ENCODE data around the gene DYNC1I1.

DYNC1I1 gene

GRCh38 chr7:95974108-95974507, 201.8 kb downstream of the DYNC1I1 start:
- ATAC-seq, result no peak

GRCh38 chr7:95976369-95977060, 204.2 kb downstream of the DYNC1I1 start:
- no peak for ATAC-seq

GRCh38 chr7:95977994-95978393, 205.6 kb downstream of the DYNC1I1 start:
- no peak for ATAC-seq

- ATAC-seq, result no peak
Observed at GRCh38 chr7:95980167-95980566, 207.8 kb downstream of the DYNC1I1 start.

GRCh38 chr7:95980706-95981105, 208.4 kb downstream of the DYNC1I1 start:
- no peak for ATAC-seq

GRCh38 chr7:95986178-95986764, 213.9 kb downstream of the DYNC1I1 start:
- ATAC-seq, result no peak

GRCh38 chr7:95989301-95989700, 216.9 kb downstream of the DYNC1I1 start:
- ATAC-seq, result no peak

- ATAC-seq, result no peak
Observed at GRCh38 chr7:95993380-95993779, 221.0 kb downstream of the DYNC1I1 start.

GRCh38 chr7:95996174-95996573, 223.8 kb downstream of the DYNC1I1 start:
- no peak for ATAC-seq

- no peak for ATAC-seq
Observed at GRCh38 chr7:95996886-95997285, 224.5 kb downstream of the DYNC1I1 start.

GRCh38 chr7:95997632-95998031, 225.3 kb downstream of the DYNC1I1 start:
- ATAC-seq, result no peak

GRCh38 chr7:95999481-95999880, 227.1 kb downstream of the DYNC1I1 start:
- ATAC-seq, result no peak

GRCh38 chr7:96004578-96004977, 232.2 kb downstream of the DYNC1I1 start:
- no peak for ATAC-seq

GRCh38 chr7:96005271-96005670, 232.9 kb downstream of the DYNC1I1 start:
- no peak for ATAC-seq

- ATAC-seq, result no peak
Observed at GRCh38 chr7:96009148-96009547, 236.8 kb downstream of the DYNC1I1 start.

GRCh38 chr7:96013836-96014235, 241.5 kb downstream of the DYNC1I1 start:
- no peak for ATAC-seq

GRCh38 chr7:96014617-96015016, 242.3 kb downstream of the DYNC1I1 start:
- no peak for ATAC-seq

- ATAC-seq, result no peak
Observed at GRCh38 chr7:96016056-96016586, 243.8 kb downstream of the DYNC1I1 start.

GRCh38 chr7:96016735-96017134, 244.4 kb downstream of the DYNC1I1 start:
- no peak for ATAC-seq

GRCh38 chr7:96017877-96018276, 245.5 kb downstream of the DYNC1I1 start:
- ATAC-seq, result no peak

- no peak for ATAC-seq
Observed at GRCh38 chr7:96021568-96021967, 249.2 kb downstream of the DYNC1I1 start.

- no peak for ATAC-seq
Observed at GRCh38 chr7:96023387-96023786, 251.0 kb downstream of the DYNC1I1 start.

- ATAC-seq, result no peak
Observed at GRCh38 chr7:96026010-96026409, 253.7 kb downstream of the DYNC1I1 start.

GRCh38 chr7:96026611-96027010, 254.3 kb downstream of the DYNC1I1 start:
- no peak for ATAC-seq

GRCh38 chr7:96028729-96029128, 256.4 kb downstream of the DYNC1I1 start:
- no peak for ATAC-seq
